ENCODE measurements around the gene SDK1.

GRCh38 chr7:3356173-3356572, 55.1 kb downstream of the SDK1 start:
- TF ChIP-seq POLR2A (IDR thresholded peaks at IDR 0.05) = no peak
- TF ChIP-seq CTCF (IDR thresholded peaks at IDR 0.05) = no peak
